ENCODE measurements around the gene GSTT2.
A peak's percentile ranks its signal among the peaks of the same experiment; 100 is the strongest.

Gene GSTT2

GRCh38 chr22:24008381-24009226 is 28.7 kb downstream of the GSTT2 start:
- intact Hi-C loops (cut with DNase I; ENCODE audit: low total_unique reads), result no loop called here
- TF ChIP-seq CTCF (IDR thresholded peaks at IDR 0.05), result no peak
- no peak for DNase-seq
- peaks cover 0 to 35% (median 26%) of the 10 kb centered on the region in 4 donors for H3K4me1 ChIP-seq
- H3K27ac ChIP-seq, result no peak overlapping the region
- H3K27me3 ChIP-seq, result no peaks in the 10 kb centered on the region
- H3K36me3 ChIP-seq, result no peaks in the 10 kb centered on the region
- no peak overlapping the region for H3K4me3 ChIP-seq
- no peaks in the 10 kb centered on the region for H3K9me3 ChIP-seq

GRCh38 chr22:24009227-24010017 is 29.5 kb downstream of the GSTT2 start:
- no peak for DNase-seq
- Histone ChIP-seq H3K36me3 (no peaks in the 10 kb centered on the region), H3K27me3 (no peaks in the 10 kb centered on the region), H3K4me3 (no peak overlapping the region), H3K27ac (no peak overlapping the region), H3K9me3 (no peaks in the 10 kb centered on the region), H3K4me1 (peaks cover 0 to 35% (median 26%) of the 10 kb centered on the region in 4 donors)
- intact Hi-C loops (cut with DNase I; ENCODE audit: low total_unique reads), result loop anchor here (5.0 kb wide), 1 partner anchor 48 kb away; no protein-coding TSS in a partner anchor
- no peak for TF ChIP-seq CTCF (IDR thresholded peaks at IDR 0.05)

- H3K27ac ChIP-seq, result no peak overlapping the region
- no peaks in the 10 kb centered on the region for H3K27me3 ChIP-seq
- no peak for TF ChIP-seq CTCF (IDR thresholded peaks at IDR 0.05)
- no peaks in the 10 kb centered on the region for H3K9me3 ChIP-seq
- H3K36me3 ChIP-seq, result no peaks in the 10 kb centered on the region
- H3K4me1 ChIP-seq, result peaks cover 0 to 33% (median 24%) of the 10 kb centered on the region in 4 donors
- intact Hi-C loops (cut with DNase I; ENCODE audit: low total_unique reads), result loop anchor here (5.0 kb wide), 1 partner anchor 47 kb away; no protein-coding TSS in a partner anchor
- no peak overlapping the region for H3K4me3 ChIP-seq
- DNase-seq, result no peak
These were observed 30.1 kb downstream of the GSTT2 start for GRCh38 chr22:24010018-24010391.

- DNase-seq, result no peak
- Histone ChIP-seq H3K4me1 (peaks cover 0 to 19% (median 14%) of the 10 kb centered on the region in 4 donors), H3K27ac (peak overlapping the region; percentile 84 to 87), H3K27me3 (no peaks in the 10 kb centered on the region), H3K9me3 (no peaks in the 10 kb centered on the region), H3K4me3 (peak overlapping the region; percentile 93 to 94), H3K36me3 (no peaks in the 10 kb centered on the region)
- intact Hi-C loops (cut with DNase I; ENCODE audit: low total_unique reads), result loop anchor here (5.0 kb wide), 1 partner anchor 46 kb away; no protein-coding TSS in a partner anchor
- TF ChIP-seq CTCF (IDR thresholded peaks at IDR 0.05), result no peak
These were observed 31.8 kb downstream of the GSTT2 start for GRCh38 chr22:24011735-24012068.

- Histone ChIP-seq H3K27ac (no peak overlapping the region), H3K27me3 (no peaks in the 10 kb centered on the region), H3K9me3 (no peaks in the 10 kb centered on the region), H3K4me1 (peaks cover 0 to 19% (median 12%) of the 10 kb centered on the region in 4 donors), H3K36me3 (no peaks in the 10 kb centered on the region), H3K4me3 (no peak overlapping the region)
- DNase-seq, result no peak
- intact Hi-C loops (cut with DNase I; ENCODE audit: low total_unique reads), result no loop called here
- TF ChIP-seq CTCF (IDR thresholded peaks at IDR 0.05), result no peak
These were observed 36.2 kb downstream of the GSTT2 start for GRCh38 chr22:24016156-24016555.
